H1 (cell line): ENCODE measurements around the gene NBEA. TPM values are rescaled to one million over a fixed set of nuclear protein-coding genes. Genes with fewer than 3 reads are reported as not detected.

Experiments
- CTCF ChIA-PET: fragments of 300-600 bp; sonication (Branson Sonifier 250); formaldehyde crosslinking; loops from one replicate; lab custom pipeline; 2021; ENCODE audit not compliant: partially characterized antibody; lab: Charles Lee
- POLR2A ChIA-PET: fragments of 300-600 bp; sonication (Branson Sonifier 250); formaldehyde crosslinking; loops from one replicate; lab custom pipeline; 2021; ENCODE audit warnings: inconsistent platforms; ENCODE audit not compliant: partially characterized antibody; lab: Charles Lee
- DNase-seq, 2 experiments: peaks; one replicate each; pipeline versions ENCODE4 v3.0.0 to v3.0.0-alpha.2; 2010 to 2022; ENCODE audit warnings: low spot score in 2 of 2, low read depth in 1 of 2, mixed read lengths in 1 of 2
- FAIRE-seq: peaks from 2 replicates; lab custom pipeline; 2011; peaks lifted over from hg19 to GRCh38; lab: Jason Lieb, UNC
- H2AFZ ChIP-seq: 2 replicates; pipeline ENCODE4 v1.8.1; 2012; ENCODE audit warnings: low read length, inconsistent platforms
- H2AK5ac ChIP-seq: 2 replicates; pipeline ENCODE4 v1.6.1; 2013; ENCODE audit warnings: low read depth, low read length
- H2BK120ac ChIP-seq: replicated peaks from 2 replicates; pipeline ENCODE3; 2013; ENCODE audit warnings: low read depth, low read length, inconsistent platforms
- H2BK12ac ChIP-seq: 2 replicates; pipeline ENCODE4 v1.6.1; 2013; ENCODE audit warnings: low read depth, low read length
- H2BK15ac ChIP-seq: 2 replicates; pipeline ENCODE4 v1.6.1; 2013; ENCODE audit warnings: low read length
- H2BK20ac ChIP-seq: 2 replicates; pipeline ENCODE4 v1.6.1; 2013; ENCODE audit warnings: low read length
- H2BK5ac ChIP-seq: 2 replicates; pipeline ENCODE4 v1.6.1; 2013; ENCODE audit warnings: low read depth, low read length
- H3K14ac ChIP-seq: 2 replicates; pipeline ENCODE4 v1.6.1; 2013; ENCODE audit warnings: inconsistent platforms; ENCODE audit not compliant: insufficient read length
- H3K18ac ChIP-seq: 2 replicates; pipeline ENCODE4 v1.6.1; 2013; ENCODE audit warnings: low read length; ENCODE audit errors: extremely low read depth
- H3K23ac ChIP-seq: 2 replicates; pipeline ENCODE4 v1.6.1; 2013; ENCODE audit warnings: inconsistent platforms; ENCODE audit not compliant: insufficient read length
- H3K23me2 ChIP-seq: 2 replicates; pipeline ENCODE4 v1.6.1; 2013; ENCODE audit warnings: low read depth, low read length
- H3K27ac ChIP-seq: 2 replicates; pipeline ENCODE4 v1.6.1; 2011; ENCODE audit warnings: low read depth, low read length, inconsistent platforms
- H3K27me3 ChIP-seq, 4 experiments: replicated peaks in 1 of 4; 1 replicate in 1 of 4; 2 replicates in 3 of 4; pipeline versions ENCODE4 v1.6.1 to v1.8.1; 2011 to 2013; ENCODE audit warnings: low read length in 3 of 4, mild to moderate bottlenecking in 3 of 4, inconsistent platforms in 2 of 4, mixed read lengths in 2 of 4, moderate library complexity in 1 of 4; ENCODE audit not compliant: control insufficient read depth in 3 of 4, insufficient read depth in 3 of 4; ENCODE audit errors: extremely low read depth in 1 of 4
- H3K36me3 ChIP-seq, 4 experiments: 2 replicates each; pipeline versions ENCODE4 v1.6.1 to v1.8.1; 2011 to 2013; ENCODE audit warnings: mild to moderate bottlenecking in 4 of 4, low read length in 3 of 4, moderate library complexity in 2 of 4, control low read depth in 1 of 4, inconsistent platforms in 1 of 4; ENCODE audit not compliant: insufficient read depth in 4 of 4, control insufficient read depth in 2 of 4
- H3K4ac ChIP-seq: replicated peaks from 2 replicates; pipeline ENCODE3; 2013; ENCODE audit warnings: low read length, low read depth, mixed read lengths, inconsistent platforms; ENCODE audit not compliant: insufficient read length
- H3K4me1 ChIP-seq, 4 experiments: replicated peaks in 1 of 4; 1 replicate in 1 of 4; 2 replicates in 3 of 4; pipeline versions ENCODE4 v1.6.1 to v1.8.1; 2011 to 2013; ENCODE audit warnings: low read length in 3 of 4, inconsistent platforms in 2 of 4, mixed read lengths in 1 of 4; ENCODE audit not compliant: insufficient read depth in 4 of 4, control insufficient read depth in 3 of 4
- H3K4me2 ChIP-seq, 2 experiments: 2 replicates each; pipeline versions ENCODE4 v1.6.1 to v1.8.1; 2011 to 2013; ENCODE audit warnings: low read depth in 2 of 2, low read length in 2 of 2, control low read depth in 1 of 2, inconsistent platforms in 1 of 2, mild to moderate bottlenecking in 1 of 2; ENCODE audit not compliant: insufficient read depth in 1 of 2
- H3K4me3 ChIP-seq, 4 experiments: fragments of 200-600, 300-600 bp in 1 of 4; sonication (generic), shearing (Covaris generic), sonication (Bioruptor Twin) in 1 of 4; 2 replicates each; pipeline versions ENCODE4 v1.5.1 to v1.8.1; 2011 to 2016; ENCODE audit warnings: low read length in 4 of 4, low read depth in 3 of 4, control low read depth in 2 of 4, inconsistent platforms in 2 of 4, mild to moderate bottlenecking in 2 of 4, mixed read lengths in 1 of 4, moderate library complexity in 1 of 4; ENCODE audit not compliant: insufficient read depth in 2 of 4; ENCODE audit errors: extremely low read depth in 1 of 4
- H3K56ac ChIP-seq: replicated peaks from 2 replicates; pipeline ENCODE3; 2013; ENCODE audit warnings: low read depth, mild to moderate bottlenecking, mixed read lengths, low read length, inconsistent platforms; ENCODE audit not compliant: insufficient read length
- H3K79me1 ChIP-seq: 2 replicates; pipeline ENCODE4 v1.6.1; 2013; ENCODE audit warnings: low read depth, low read length, control low read depth
- H3K79me2 ChIP-seq, 2 experiments: 2 replicates each; pipeline versions ENCODE4 v1.6.1 to v1.8.1; 2012 to 2013; ENCODE audit warnings: low read length in 2 of 2, mild to moderate bottlenecking in 2 of 2, inconsistent platforms in 1 of 2; ENCODE audit not compliant: insufficient read depth in 2 of 2, control insufficient read depth in 1 of 2
- H3K9ac ChIP-seq, 4 experiments: replicated peaks in 1 of 4; 1 replicate in 1 of 4; 2 replicates in 3 of 4; pipeline versions ENCODE4 v1.6.1 to v1.8.1; 2011 to 2013; ENCODE audit warnings: low read depth in 3 of 4, low read length in 3 of 4, control low read depth in 2 of 4, mild to moderate bottlenecking in 2 of 4, moderate library complexity in 2 of 4, inconsistent platforms in 1 of 4; ENCODE audit errors: extremely low read depth in 1 of 4
- H3K9me3 ChIP-seq, 2 experiments: 2 replicates each; pipeline versions ENCODE4 v1.6.1 to v1.8.1; 2012 to 2013; ENCODE audit warnings: mild to moderate bottlenecking in 2 of 2, moderate library complexity in 2 of 2, control low read depth in 1 of 2, inconsistent platforms in 1 of 2, low read depth in 1 of 2, low read length in 1 of 2, mixed read lengths in 1 of 2; ENCODE audit not compliant: insufficient read depth in 2 of 2
- H4K20me1 ChIP-seq, 2 experiments: replicated peaks in 1 of 2; 2 replicates each; pipeline versions ENCODE3 to v1.8.1; 2011 to 2013; ENCODE audit warnings: inconsistent platforms in 2 of 2, low read length in 2 of 2, mild to moderate bottlenecking in 1 of 2; ENCODE audit not compliant: insufficient read depth in 2 of 2, control insufficient read depth in 1 of 2
- H4K5ac ChIP-seq: 2 replicates; pipeline ENCODE4 v1.6.1; 2013; ENCODE audit warnings: low read length, low read depth, mixed read lengths, inconsistent platforms; ENCODE audit not compliant: insufficient read length
- H4K8ac ChIP-seq: 2 replicates; pipeline ENCODE4 v1.8.0; 2013; ENCODE audit warnings: mild to moderate bottlenecking, moderate library complexity, low read length, inconsistent platforms; ENCODE audit not compliant: insufficient read depth; ENCODE audit errors: extremely low read depth
- H4K91ac ChIP-seq: replicated peaks from 2 replicates; pipeline ENCODE3; 2013; ENCODE audit warnings: low read length, mixed read lengths, inconsistent platforms; ENCODE audit not compliant: insufficient read length
- CHD2 ChIP-seq: IDR thresholded peaks from 2 replicates; pipeline ENCODE4 v1.6.1; 2012; ENCODE audit warnings: low read length, improper control_type of control experiment
- CTBP2 ChIP-seq: IDR thresholded peaks from 2 replicates; pipeline ENCODE4 v1.7.0; 2011; ENCODE audit warnings: borderline replicate concordance, mild to moderate bottlenecking, moderate library complexity, mixed read lengths, low read length; ENCODE audit not compliant: insufficient read depth, insufficient read length
- EGR1 ChIP-seq: IDR thresholded peaks from 2 replicates; pipeline ENCODE4 v1.6.1; 2011; ENCODE audit warnings: low read depth, low read length, borderline replicate concordance
- MAFK ChIP-seq: IDR thresholded peaks from 2 replicates; pipeline ENCODE4 v1.6.1; 2012; ENCODE audit warnings: low read depth, mild to moderate bottlenecking, improper control_type of control experiment, low read length
- RFX5 ChIP-seq: IDR thresholded peaks from 2 replicates; pipeline ENCODE4 v1.6.1; 2011; ENCODE audit warnings: low read depth, low read length, improper control_type of control experiment, borderline replicate concordance
- SP2 ChIP-seq: IDR thresholded peaks from 2 replicates; pipeline ENCODE4 v1.6.1; 2012; ENCODE audit warnings: mild to moderate bottlenecking, low read length, inconsistent platforms
- TEAD4 ChIP-seq: IDR thresholded peaks from 2 replicates; pipeline ENCODE4 v1.6.1; 2012; ENCODE audit warnings: low read depth, low read length, inconsistent platforms, mixed read lengths
- USF2 ChIP-seq: IDR thresholded peaks from 2 replicates; pipeline ENCODE4 v1.6.1; 2011; ENCODE audit warnings: low read length, improper control_type of control experiment
- WGBS, 2 experiments: shearing (Covaris generic) in 1 of 2; methylation state at CpG; one replicate each; pipeline versions ENCODE4 v1.1.6 to v1.1.7; 2013 to 2015; ENCODE audit warnings: low lambda C conversion rate in 2 of 2, mixed read lengths in 2 of 2, inconsistent platforms in 1 of 2, low coverage in 1 of 2, missing lambda C conversion rate in 1 of 2; ENCODE audit not compliant: insufficient replicate concordance in 2 of 2, insufficient coverage in 1 of 2, insufficient read length in 1 of 2; ENCODE audit errors: extremely low coverage in 1 of 2, missing lambda C conversion rate in 1 of 2; 5-methylcytosine and 5-hydroxymethylcytosine counted together
- polyA plus RNA-seq, 7 experiments: library from polyadenylated mRNA; depleted of rRNA in 3 of 7; stranded (reverse) in 5 of 7; unstranded in 2 of 7; fragments of >200 nt in 5 of 7; fragments of 200-250 nt in 2 of 7; gene quantifications; 1 replicate in 5 of 7; 2 replicates in 1 of 7; 4 replicates in 1 of 7; pipeline versions ENCODE4 v1.2.1 to v1.2.3, GENCODE V29; 2011 to 2013; ENCODE audit warnings: missing spikeins in 2 of 7, mixed read lengths in 2 of 7
- total RNA-seq: library from RNA; stranded (reverse); fragmentation: NEBNext Ultra II Directional; extraction: Animal tissue kit (Norgen Biotek cat#: 25700); gene quantifications from 2 replicates; pipeline ENCODE4 v1.2.1, GENCODE V29; 2021
- TF ChIP-seq, protein P1 (sequence below): IDR thresholded peaks from 2 replicates; pipeline ENCODE4 v1.6.1; 2011; ENCODE audit warnings: low read depth, mild to moderate bottlenecking, low read length; ENCODE audit not compliant: insufficient read depth

The NBEA gene
- total and polyA plus RNA-seq, 2 of the 8 experiments (the other 6 are each of a cell fraction or from before 2014, with no cell fraction given): 14.2 to 21.5 TPM

DNA sequence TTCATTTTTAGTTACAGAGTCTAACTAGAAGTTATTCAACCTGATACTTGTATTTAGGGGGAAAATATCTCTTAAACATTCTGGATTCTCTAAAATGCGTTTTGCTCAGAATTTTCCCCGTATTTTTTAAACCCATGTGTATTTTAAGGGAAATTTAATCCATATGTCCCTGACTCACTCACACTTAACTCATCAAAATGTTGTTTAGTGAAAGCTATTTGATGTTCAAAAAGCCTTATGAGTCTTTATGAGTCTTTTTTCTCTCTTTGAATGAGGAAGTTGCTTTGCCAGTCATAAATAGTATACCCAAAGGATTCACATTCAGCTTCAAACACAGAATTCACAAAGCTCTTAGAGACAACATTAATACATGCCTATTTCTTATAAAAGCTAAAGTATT is 518.0 kb downstream of the NBEA start:
- no peak overlapping the region for H2AFZ ChIP-seq
- H3K27ac ChIP-seq: no peak overlapping the region
- ChIA-PET CTCF (interaction anchor here (1.3 kb wide), 1 partner anchor 171 kb away, joined by 3 read pairs; no protein-coding TSS in a partner anchor), POLR2A (no interaction called here)
- no peak overlapping the region for H3K23ac ChIP-seq
- H2BK12ac ChIP-seq: no peak overlapping the region
- H2BK20ac ChIP-seq: no peak overlapping the region
- H4K91ac ChIP-seq: no peak overlapping the region
- no peaks in the 10 kb centered on the region for H3K9me3 ChIP-seq
- no peak overlapping the region for H2BK120ac ChIP-seq
- H2AK5ac ChIP-seq: no peak overlapping the region
- H3K79me2 ChIP-seq: no peaks in the 10 kb centered on the region
- no peak for TF ChIP-seq USF2
- TF ChIP-seq SP2: no peak
- TF ChIP-seq TEAD4: no peak
- no peak for TF ChIP-seq MAFK
- no peak for TF ChIP-seq CHD2
- no peak for TF ChIP-seq EGR1
- TF ChIP-seq, protein P1, sequence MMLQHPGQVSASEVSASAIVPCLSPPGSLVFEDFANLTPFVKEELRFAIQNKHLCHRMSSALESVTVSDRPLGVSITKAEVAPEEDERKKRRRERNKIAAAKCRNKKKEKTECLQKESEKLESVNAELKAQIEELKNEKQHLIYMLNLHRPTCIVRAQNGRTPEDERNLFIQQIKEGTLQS: no peak
- no peak for TF ChIP-seq CTBP2
- TF ChIP-seq RFX5: no peak
- no peak overlapping the region for H3K18ac ChIP-seq
- H2BK5ac ChIP-seq: no peak overlapping the region
- H2BK15ac ChIP-seq: no peak overlapping the region
- no peak overlapping the region for H3K14ac ChIP-seq
- H3K4me3 ChIP-seq: no peak overlapping the region
- H4K8ac ChIP-seq: no peak overlapping the region
- H4K20me1 ChIP-seq: no peaks in the 10 kb centered on the region
- H3K4ac ChIP-seq: no peak overlapping the region
- H3K4me1 ChIP-seq: no peaks in the 10 kb centered on the region
- no peaks in the 10 kb centered on the region for H3K23me2 ChIP-seq
- H4K5ac ChIP-seq: no peak overlapping the region
- H3K9ac ChIP-seq: no peak overlapping the region
- H3K79me1 ChIP-seq: no peaks in the 10 kb centered on the region
- 98% methylated on average over 2 of the region's 2 CpGs; no CpG with 5 or more reads in 1 of the 2 experiments for WGBS, 2 experiments
- FAIRE-seq (no peak), DNase-seq (no peak)
- H3K27me3 ChIP-seq: no peaks in the 10 kb centered on the region
- H3K4me2 ChIP-seq: no peak overlapping the region
- no peaks in the 10 kb centered on the region for H3K36me3 ChIP-seq
- no peak overlapping the region for H3K56ac ChIP-seq
